Suprapubic skin (tissue), 4 donors: Measurements from ENCODE around the gene ACAD11.

ENCODE experiments used
- CTCF ChIP-seq, 2 donors: fragments of 200-600 bp in 1 of 2; fragments of 450-650 bp in 1 of 2; sonication (generic) in 1 of 2; IDR thresholded peaks; one replicate each; pipeline ENCODE4 v1.5.1; 2016 to 2019; ENCODE audit warnings: antibody characterized with exemption in 2 of 2, mild to moderate bottlenecking in 1 of 2, moderate library complexity in 1 of 2
- EP300 ChIP-seq: sonication (generic); formaldehyde crosslinking; IDR thresholded peaks from one replicate; pipeline ENCODE4 v1.6.1; 2017; ENCODE audit warnings: antibody characterized with exemption
- POLR2A ChIP-seq, 2 donors: fragments of 450-650 bp; IDR thresholded peaks; one replicate each; pipeline ENCODE4 v1.6.1; 2017; ENCODE audit warnings: antibody characterized with exemption in 2 of 2, mild to moderate bottlenecking in 2 of 2, moderate library complexity in 2 of 2
- POLR2AphosphoS5 ChIP-seq, 3 donors: sonication (generic); formaldehyde crosslinking; IDR thresholded peaks; one replicate each; pipeline ENCODE4 v1.6.1; 2017; ENCODE audit warnings: antibody characterized with exemption in 3 of 3

- TF ChIP-seq CTCF (IDR thresholded peaks at IDR 0.05) (peak; percentile 48 to 57), POLR2A (IDR thresholded peaks at IDR 0.05) (no peak), EP300 (no peak), POLR2AphosphoS5 (IDR thresholded peaks at IDR 0.05) (no peak)
These were observed 123.8 kb downstream of the ACAD11 start for GRCh38 chr3:132535575-132536441.
